Gastrocnemius medialis (tissue), 4 donors: ENCODE measurements around the gene ST6GALNAC6.

Experiments
- CTCF ChIP-seq, 5 experiments: fragments of 450-650 bp in 3 of 5; fragments of 200-600 bp in 2 of 5; sonication (generic) in 2 of 5; IDR thresholded peaks in 4 of 5; conservative IDR thresholded peaks in 1 of 5; 1 replicate in 4 of 5; 2 replicates in 1 of 5; pipeline ENCODE4 v1.5.1; 2016 to 2019; ENCODE audit warnings: antibody characterized with exemption in 5 of 5, mild to moderate bottlenecking in 3 of 5, moderate library complexity in 3 of 5
- POLR2A ChIP-seq, 2 donors: fragments of 450-650 bp; IDR thresholded peaks; one replicate each; pipeline ENCODE4 v1.6.1; 2017; ENCODE audit warnings: antibody characterized with exemption in 2 of 2, mild to moderate bottlenecking in 2 of 2, moderate library complexity in 2 of 2

- no peak for TF ChIP-seq CTCF (IDR thresholded peaks at IDR 0.05 in 4 of 5, conservative IDR thresholded peaks at IDR 0.05 in 1 of 5)
- TF ChIP-seq POLR2A (IDR thresholded peaks at IDR 0.05), result no peak
These were observed 30.2 kb upstream of the ST6GALNAC6 start for GRCh38 chr9:127929625-127929979.
